HG02610 (cell line): ENCODE measurements around the gene REXO1.

ENCODE experiments used
- ATAC-seq: cut with Tn5 transposase; IDR thresholded peaks from one replicate; pipeline ENCODE4 v1.9.1; 2021; ENCODE audit warnings: mild to moderate bottlenecking, moderate library complexity; ENCODE audit not compliant: unreplicated experiment

REXO1 gene

DNA sequence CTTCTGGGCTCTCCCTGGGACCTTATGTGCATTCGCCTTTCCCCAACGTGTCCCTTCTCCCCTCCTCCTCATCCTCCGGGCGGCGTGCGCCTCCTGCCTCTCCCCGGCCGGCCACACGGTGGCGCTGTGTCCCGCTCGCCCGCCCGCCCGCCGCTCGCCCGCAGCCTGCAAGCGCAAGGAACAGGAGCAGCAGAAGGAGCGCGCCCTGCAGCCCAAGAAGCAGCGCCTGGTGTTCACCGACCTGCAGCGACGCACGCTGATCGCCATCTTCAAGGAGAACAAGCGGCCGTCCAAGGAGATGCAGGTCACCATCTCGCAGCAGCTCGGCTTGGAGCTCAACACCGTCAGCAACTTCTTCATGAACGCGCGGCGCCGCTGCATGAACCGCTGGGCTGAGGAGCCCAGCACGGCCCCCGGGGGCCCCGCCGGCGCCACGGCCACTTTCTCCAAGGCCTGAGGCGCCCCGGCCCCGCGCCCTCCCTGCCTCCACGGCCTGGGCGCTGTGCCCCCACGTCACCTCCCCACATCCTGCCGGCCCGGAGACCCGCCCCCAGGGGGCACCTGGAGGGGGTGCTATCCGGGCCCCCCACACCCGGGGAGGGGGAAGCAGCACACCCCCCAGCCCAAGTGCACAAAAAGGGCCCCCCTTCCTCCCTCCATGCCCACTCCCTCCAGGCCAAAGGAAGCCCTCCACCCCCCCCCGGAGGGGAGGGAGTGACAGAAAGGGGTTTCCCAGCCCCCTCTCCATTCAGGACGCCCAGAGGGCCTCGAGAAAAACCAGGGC, 73.1 kb downstream of the REXO1 start:
- ATAC-seq, result no peak

DNA sequence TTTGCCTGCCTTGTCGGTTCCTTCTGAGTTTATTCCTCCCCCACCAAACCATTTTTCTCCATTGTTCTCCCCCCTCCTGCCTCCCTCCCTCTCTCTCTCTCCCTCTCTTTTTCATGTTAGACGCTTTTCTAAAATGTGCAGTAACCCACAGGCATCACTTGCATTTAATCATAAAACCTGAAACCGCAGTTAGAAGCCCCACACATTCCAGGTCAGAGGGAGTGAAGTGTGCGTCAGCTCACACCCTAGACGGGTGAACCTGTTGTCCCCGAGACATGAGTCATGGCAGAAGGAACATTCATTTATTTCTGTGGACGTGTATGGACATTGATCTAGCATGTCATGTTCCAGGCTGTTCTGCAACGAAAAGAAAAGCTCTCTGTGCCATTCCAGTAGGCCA, 75.1 kb downstream of the REXO1 start:
- ATAC-seq, result no peak

DNA sequence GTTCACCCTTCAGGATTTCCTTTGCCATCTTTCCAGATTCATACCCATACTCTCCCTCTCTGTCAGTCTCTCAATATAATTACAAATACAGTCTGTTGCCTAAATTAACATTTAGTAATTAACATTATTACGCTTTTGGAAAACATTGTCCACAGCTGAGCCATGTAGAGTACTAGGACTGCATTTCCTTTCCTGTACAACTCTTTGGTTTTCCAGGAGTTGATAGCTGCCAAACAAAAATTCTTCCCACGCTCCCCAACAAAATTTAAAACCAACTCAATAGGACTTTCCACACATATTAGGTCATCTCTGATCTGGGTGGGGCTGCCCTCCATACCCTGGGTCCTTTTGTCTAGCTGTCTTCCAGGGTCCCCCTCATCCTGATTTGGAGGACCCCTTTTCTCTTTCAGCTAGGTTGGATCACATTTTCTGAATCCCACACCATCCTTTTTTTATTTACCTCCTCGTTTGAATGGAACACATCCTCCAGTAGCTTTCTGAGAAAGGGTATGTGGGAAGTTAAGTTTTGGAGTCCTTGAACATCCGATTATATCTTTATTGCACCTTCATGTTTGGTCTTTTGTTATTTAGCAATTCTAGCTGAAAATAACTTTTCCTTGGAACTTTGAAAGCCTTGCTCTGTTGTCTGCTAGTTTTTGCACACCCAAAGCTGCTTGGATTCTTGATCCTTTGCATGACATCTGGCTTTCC, 77.3 kb downstream of the REXO1 start:
- ATAC-seq, result no peak

- no peak for ATAC-seq
Measured at GRCh38 chr19:1769645-1769985, 78.7 kb downstream of the REXO1 start.

GRCh38 chr19:1768918-1769644, 79.2 kb downstream of the REXO1 start:
- no peak for ATAC-seq

DNA sequence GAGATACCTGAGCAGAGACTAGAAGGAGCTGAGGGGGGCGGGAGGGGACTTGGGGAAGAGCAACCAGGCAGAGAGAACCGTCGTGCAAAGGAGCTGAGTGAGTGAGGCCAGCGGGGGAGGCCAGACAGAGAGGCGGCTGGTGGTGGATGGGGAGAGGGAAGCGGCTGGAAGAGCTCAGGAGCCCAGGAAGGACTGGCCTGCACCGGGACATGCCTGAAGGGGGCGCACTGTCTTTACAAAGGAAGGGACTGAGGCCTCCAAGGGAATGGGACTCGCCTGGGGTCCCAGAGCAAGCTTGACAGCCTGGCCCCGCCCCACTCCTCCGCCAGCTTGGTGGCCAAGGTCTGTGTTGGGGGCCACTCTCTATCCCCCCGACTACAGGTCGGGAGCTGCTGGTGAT, 80.0 kb downstream of the REXO1 start:
- ATAC-seq, result no peak

GRCh38 chr19:1767464-1767933, 80.8 kb downstream of the REXO1 start:
- ATAC-seq, result no peak

DNA sequence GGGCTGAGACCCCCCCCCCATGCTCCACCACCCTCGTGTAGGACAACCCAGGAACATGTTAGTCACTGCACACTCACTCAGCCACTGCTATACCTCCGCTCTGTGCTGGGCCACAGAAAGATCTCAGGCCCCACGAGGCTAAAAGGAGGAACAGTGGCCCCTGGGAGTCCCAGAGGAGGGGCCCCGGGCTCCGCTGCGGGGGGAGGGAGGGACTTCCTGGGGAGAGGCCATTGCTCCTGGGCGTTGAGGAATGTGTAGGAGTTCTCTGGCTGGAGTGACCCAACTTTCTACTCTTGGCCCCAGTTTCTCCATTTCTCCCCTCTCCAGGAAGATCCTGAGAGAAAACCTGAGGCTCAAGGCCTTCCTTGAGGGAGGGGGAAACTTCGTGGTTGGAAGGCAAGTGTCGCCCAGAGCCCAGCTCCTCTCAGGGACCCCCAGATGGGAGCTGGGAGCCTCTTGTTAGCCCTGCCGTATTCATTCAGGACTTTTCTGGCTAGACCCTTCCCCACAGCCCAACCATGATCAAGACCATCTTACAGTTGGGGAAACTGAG, 81.4 kb downstream of the REXO1 start:
- no peak for ATAC-seq

DNA sequence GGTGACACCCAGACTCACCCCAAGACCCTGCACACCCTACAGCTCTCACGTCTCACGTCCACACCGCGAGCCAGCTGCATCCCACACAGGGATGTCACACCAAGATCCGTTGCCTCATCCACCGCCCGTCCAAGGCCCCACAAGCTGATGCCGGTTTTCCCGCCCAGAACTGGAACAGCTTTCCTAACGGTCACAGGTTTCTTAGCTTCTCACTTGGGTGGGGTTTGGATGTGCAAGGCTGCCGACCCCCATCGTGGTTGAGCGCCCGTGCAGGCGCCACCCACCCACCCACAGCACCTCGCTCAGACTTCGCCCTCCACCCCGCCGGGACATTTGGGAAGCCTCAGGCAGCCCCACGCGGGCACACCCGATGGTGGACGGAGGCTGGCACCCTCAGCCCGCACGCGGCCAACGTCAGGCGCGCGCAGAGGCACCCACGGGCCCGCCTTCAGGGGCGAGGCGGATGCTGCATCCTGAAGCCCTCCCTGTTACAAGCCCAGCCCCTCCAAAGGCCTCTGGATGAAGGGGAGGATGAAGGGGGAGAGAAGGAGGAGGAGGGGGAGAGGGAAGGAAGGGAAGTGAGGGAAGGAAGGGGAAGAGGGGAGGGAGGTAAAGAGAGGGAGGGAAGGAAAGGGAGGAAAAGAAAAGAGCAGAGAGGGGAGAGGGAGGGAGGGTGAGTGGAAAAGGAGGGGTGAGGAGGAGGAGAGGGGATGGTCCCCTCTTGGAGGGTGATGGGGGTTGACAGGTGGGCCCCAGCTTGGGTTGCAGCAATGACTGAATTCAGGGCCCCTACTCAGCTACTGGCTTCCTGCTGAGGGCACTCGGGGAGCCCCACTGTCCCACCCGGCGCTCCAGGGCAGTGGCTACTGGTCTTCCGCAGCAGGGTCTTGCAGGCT, 82.1 kb downstream of the REXO1 start:
- ATAC-seq, result no peak
